K562 (cell line): Measurements from ENCODE around the gene HSF2. TPM values are rescaled to one million over a fixed set of nuclear protein-coding genes. Genes with fewer than 3 reads are reported as not detected.

Source experiments
- ATAC-seq: fragments of 200-7000 bp; cut with Tn5 transposase; 3 replicates; pipeline ENCODE4 v1.9.1; 2020; ENCODE audit warnings: moderate library complexity
- BruUV-seq: library from RNA; stranded (reverse); fragments of 400-500 nt; replicated peaks from 2 replicates; lab custom pipeline; 2021; lab: Mats Ljungman, UMichigan
- CTCF ChIA-PET: fragments of 300-600 bp; formaldehyde crosslinking; extraction: SDS; loops from one replicate; lab custom pipeline; 2021; ENCODE audit warnings: low intra/inter-chr PET ratio; lab: Yijun Ruan, JAX
- POLR2A ChIA-PET: fragments of 300-600, 350-650 bp; sonication (Branson Sonifier 250); formaldehyde crosslinking; extraction: SDS; loops from one replicate; lab custom pipeline; 2021; ENCODE audit warnings: antibody characterized with exemption, inconsistent platforms; lab: Yijun Ruan, JAX
- DNase-seq, 4 experiments: peaks; one replicate each; pipeline versions ENCODE4 v3.0.0 to v3.0.0-alpha.2; 2011 to 2018; ENCODE audit warnings: low spot score in 3 of 4, mixed read lengths in 3 of 4; ENCODE audit errors: extremely low read depth in 1 of 4
- FAIRE-seq: peaks from 2 replicates; lab custom pipeline; 2011; peaks lifted over from hg19 to GRCh38; lab: Jason Lieb, UNC
- H2AFZ ChIP-seq: 2 replicates; pipeline ENCODE4 v1.6.0; 2011; ENCODE audit warnings: low read depth, low read length, control low read depth, inconsistent platforms
- H3K27ac ChIP-seq: fragments of 200-600 bp; 3 replicates; pipeline ENCODE4 v1.8.0; 2011; ENCODE audit warnings: low read depth, mild to moderate bottlenecking, control low read depth, inconsistent platforms, low read length, moderate library complexity, mixed read lengths; ENCODE audit errors: extremely low read depth
- H3K27me3 ChIP-seq, 2 experiments: fragments of 300-600 bp in 1 of 2; 2 replicates in 1 of 2; 3 replicates in 1 of 2; pipeline versions ENCODE4 v1.6.0 to v1.8.0; 2011; ENCODE audit warnings: inconsistent platforms in 2 of 2, low read length in 2 of 2, mild to moderate bottlenecking in 1 of 2, mixed read lengths in 1 of 2, moderate library complexity in 1 of 2; ENCODE audit not compliant: control insufficient read depth in 2 of 2, insufficient read depth in 2 of 2
- H3K36me3 ChIP-seq: fragments of 300-600 bp; 3 replicates; pipeline ENCODE4 v1.8.0; 2011; ENCODE audit warnings: mild to moderate bottlenecking, low read length, inconsistent platforms; ENCODE audit not compliant: control insufficient read depth, insufficient read depth
- H3K4me1 ChIP-seq, 2 experiments: fragments of 200-600 bp in 1 of 2; replicated peaks in 1 of 2; 2 replicates in 1 of 2; 3 replicates in 1 of 2; pipeline versions ENCODE4 v1.5.1 to v1.8.0; 2011; ENCODE audit warnings: inconsistent platforms in 2 of 2, low read length in 2 of 2, mild to moderate bottlenecking in 1 of 2, mixed read lengths in 1 of 2, moderate library complexity in 1 of 2; ENCODE audit not compliant: control insufficient read depth in 2 of 2, insufficient read depth in 2 of 2
- H3K4me2 ChIP-seq: 2 replicates; pipeline ENCODE4 v1.6.1; 2011; ENCODE audit warnings: low read length, control low read depth, inconsistent platforms, mixed read lengths; ENCODE audit not compliant: insufficient read depth
- H3K4me3 ChIP-seq: fragments of 200-600 bp; sonication (generic), shearing (Covaris generic); 2 replicates; pipeline ENCODE4 v1.5.1; 2016; ENCODE audit warnings: control low read depth, inconsistent platforms
- H3K79me2 ChIP-seq: fragments of 200-600 bp; 3 replicates; pipeline ENCODE4 v1.8.0; 2011; ENCODE audit warnings: low read length, inconsistent platforms; ENCODE audit not compliant: control insufficient read depth, insufficient read depth
- H3K9ac ChIP-seq, 2 experiments: 2 replicates each; pipeline versions ENCODE4 v1.6.0 to v1.6.1; 2011; ENCODE audit warnings: low read depth in 2 of 2, low read length in 2 of 2, control low read depth in 1 of 2, inconsistent platforms in 1 of 2, mild to moderate bottlenecking in 1 of 2, mixed read lengths in 1 of 2; ENCODE audit not compliant: insufficient read depth in 1 of 2
- H3K9me1 ChIP-seq: one replicate; pipeline ENCODE4 v1.6.0; 2011; ENCODE audit warnings: inconsistent platforms, mild to moderate bottlenecking, low read length, moderate library complexity; ENCODE audit not compliant: control insufficient read depth, insufficient read depth
- H3K9me3 ChIP-seq: replicated peaks from 2 replicates; pipeline ENCODE4 v1.5.1; 2011; ENCODE audit warnings: low read depth, low read length, inconsistent platforms; ENCODE audit not compliant: control insufficient read depth, insufficient read depth
- H4K20me1 ChIP-seq: replicated peaks from 2 replicates; pipeline ENCODE4 v1.6.1; 2011; ENCODE audit warnings: low read length, inconsistent platforms, mixed read lengths; ENCODE audit not compliant: control insufficient read depth, insufficient read depth
- ARID2 ChIP-seq: fragments of 450-650 bp; IDR thresholded peaks from 2 replicates; pipeline ENCODE4 v1.6.1; 2017; ENCODE audit warnings: antibody characterized with exemption, mild to moderate bottlenecking
- CHD2 ChIP-seq: IDR thresholded peaks from 2 replicates; pipeline ENCODE4 v1.6.1; 2011; ENCODE audit warnings: low read depth, low read length
- DDX20 ChIP-seq: fragments of 450-650 bp; IDR thresholded peaks from 2 replicates; pipeline ENCODE4 v1.6.1; 2016; ENCODE audit warnings: missing genetic modification characterization, low read depth, mild to moderate bottlenecking, missing compliant biosample characterization, moderate library complexity
- RBFOX2 ChIP-seq: fragments of 200-400 bp; formaldehyde crosslinking; IDR thresholded peaks from 2 replicates; pipeline ENCODE4 v1.6.1; 2017; ENCODE audit warnings: low read depth, mild to moderate bottlenecking, low read length, moderate library complexity
- ZNF133 ChIP-seq: fragments of 250-450 bp; sonication (Bioruptor Pico); IDR thresholded peaks from 2 replicates; pipeline ENCODE4 v1.4.0; 2020; ENCODE audit warnings: mild to moderate bottlenecking
- WGBS: fragments of 100-300 bp; shearing (Covaris generic); methylation state at CpG from one replicate; pipeline ENCODE4 v1.1.6; 2016; ENCODE audit warnings: low coverage, mixed read lengths; ENCODE audit not compliant: insufficient coverage; ENCODE audit errors: missing lambda C conversion rate; 5-methylcytosine and 5-hydroxymethylcytosine counted together
- in situ Hi-C: fragments of 300-500 bp; cut with MboI; formaldehyde crosslinking; loops from 4 replicates; pipeline ENCODE4 v1.15.0; 2018; ENCODE audit warnings: inconsistent platforms, mixed read lengths
- intact Hi-C: fragments of 100-400 bp; cut with micrococcal nuclease; formaldehyde crosslinking; loops from 2 replicates; pipeline ENCODE4 v1.14.2; 2022
- polyA plus RNA-seq, 8 experiments: library from polyadenylated mRNA; depleted of rRNA in 4 of 8; stranded (reverse) in 5 of 8; unstranded in 3 of 8; fragments of >200 nt; fragmentation: Nextera tagmentation in 2 of 8; fragmentation: Illumina TruSeq in 1 of 8; extraction: Ambion mirVana in 2 of 8; extraction: Trizol in 1 of 8; gene quantifications; 2 replicates each; pipeline versions ENCODE4 v1.2.1 to v1.2.3, GENCODE V29; 2011 to 2014; ENCODE audit warnings: inconsistent platforms in 1 of 8, missing spikeins in 1 of 8
- total RNA-seq, 7 experiments: library from RNA; depleted of rRNA in 6 of 7; stranded (reverse); fragments of >200 nt in 6 of 7; fragmentation: Illumina TruSeq in 2 of 7; extraction: Trizol in 2 of 7; gene quantifications; 2 replicates each; pipeline versions ENCODE4 v1.2.1 to v1.2.3, GENCODE V29; 2011 to 2021; ENCODE audit warnings: low replicate concordance in 1 of 7
- TF ChIP-seq, protein P1 (sequence below): fragments of 450-650 bp; formaldehyde crosslinking; IDR thresholded peaks from 2 replicates; pipeline ENCODE4 v1.4.0; 2020; ENCODE audit warnings: mild to moderate bottlenecking
- TF ChIP-seq, protein P2 (sequence below), 3 experiments: fragments of 200-800 bp in 1 of 3; fragments of 250-450 bp in 1 of 3; fragments of 450-650 bp in 1 of 3; sonication (Bioruptor Pico) in 1 of 3; sonication (Bioruptor generic) in 1 of 3; formaldehyde crosslinking in 1 of 3; IDR thresholded peaks; 2 replicates each; pipeline versions ENCODE4 v1.6.1 to v1.8.0; 2016 to 2022; ENCODE audit warnings: mild to moderate bottlenecking in 2 of 3, missing genetic modification characterization in 2 of 3, missing compliant biosample characterization in 1 of 3, moderate library complexity in 1 of 3
- TF ChIP-seq, protein P3 (sequence below): fragments of 450-650 bp; IDR thresholded peaks from 2 replicates; pipeline ENCODE4 v1.6.1; 2016; ENCODE audit warnings: mild to moderate bottlenecking

The HSF2 gene
- total and polyA plus RNA-seq, 9 of the 15 experiments (the other 6 are each of a cell fraction or from before 2014, with no cell fraction given): 19.1 to 73.1 (median 29.2) TPM

DNA sequence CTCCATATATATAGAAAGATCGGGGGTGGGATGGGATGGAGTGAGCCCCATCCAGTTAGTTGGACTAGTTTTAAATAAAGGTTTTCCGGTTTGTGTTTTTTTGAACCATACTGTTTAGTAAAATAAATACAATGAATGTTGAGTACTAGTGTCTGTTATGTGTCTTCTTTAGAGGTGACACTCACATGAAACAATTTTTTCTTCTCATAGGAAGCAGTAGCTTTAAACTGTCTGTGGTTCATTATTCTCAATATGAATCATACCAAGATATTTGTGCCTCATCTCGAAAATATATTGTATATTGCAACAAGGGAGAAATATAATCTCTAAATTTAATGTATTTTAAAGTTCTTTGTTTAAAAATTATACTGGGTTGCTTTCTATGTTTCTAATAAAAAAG is 33.4 kb downstream of the HSF2 start:
- Histone ChIP-seq H3K36me3 (peaks cover 74% of the 10 kb centered on the region), H3K79me2 (no peaks in the 10 kb centered on the region; the same call in 2 of the 3 replicates), H3K9me3 (0 out of 2 replicates have a peak, but pooled peaks cover 2% of the 10 kb centered on the region), H3K4me1 (no peaks in the 10 kb centered on the region; a peak in 1 of 5 replicates), H3K27ac (no peak overlapping the region), H3K9me1 (no peaks in the 10 kb centered on the region), H3K27me3 (no peaks in the 10 kb centered on the region), H3K4me2 (no peak overlapping the region), H2AFZ (no peak overlapping the region), H3K9ac (no peak overlapping the region), H3K4me3 (no peak overlapping the region), H4K20me1 (no peaks in the 10 kb centered on the region)
- ATAC-seq: no peak
- FAIRE-seq: no peak
- intact Hi-C loops (loop anchor here (5.0 kb wide), 1 partner anchor 51 kb away; no protein-coding TSS in a partner anchor), in situ Hi-C loops (no loop called here)
- WGBS: 95% methylated on average over 3 of the region's 3 CpGs
- ChIA-PET POLR2A (no interaction called here), CTCF (no interaction called here)
- DNase-seq: no peak
- TF ChIP-seq, protein P1, sequence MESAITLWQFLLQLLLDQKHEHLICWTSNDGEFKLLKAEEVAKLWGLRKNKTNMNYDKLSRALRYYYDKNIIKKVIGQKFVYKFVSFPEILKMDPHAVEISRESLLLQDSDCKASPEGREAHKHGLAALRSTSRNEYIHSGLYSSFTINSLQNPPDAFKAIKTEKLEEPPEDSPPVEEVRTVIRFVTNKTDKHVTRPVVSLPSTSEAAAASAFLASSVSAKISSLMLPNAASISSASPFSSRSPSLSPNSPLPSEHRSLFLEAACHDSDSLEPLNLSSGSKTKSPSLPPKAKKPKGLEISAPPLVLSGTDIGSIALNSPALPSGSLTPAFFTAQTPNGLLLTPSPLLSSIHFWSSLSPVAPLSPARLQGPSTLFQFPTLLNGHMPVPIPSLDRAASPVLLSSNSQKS: no peak
- no peak for TF ChIP-seq RBFOX2
- TF ChIP-seq CHD2: no peak
- TF ChIP-seq ARID2: no peak
- TF ChIP-seq ZNF133 (CRISPR knock-in tag): no peak
- no peak for TF ChIP-seq DDX20 (tag)
- TF ChIP-seq, protein P2, sequence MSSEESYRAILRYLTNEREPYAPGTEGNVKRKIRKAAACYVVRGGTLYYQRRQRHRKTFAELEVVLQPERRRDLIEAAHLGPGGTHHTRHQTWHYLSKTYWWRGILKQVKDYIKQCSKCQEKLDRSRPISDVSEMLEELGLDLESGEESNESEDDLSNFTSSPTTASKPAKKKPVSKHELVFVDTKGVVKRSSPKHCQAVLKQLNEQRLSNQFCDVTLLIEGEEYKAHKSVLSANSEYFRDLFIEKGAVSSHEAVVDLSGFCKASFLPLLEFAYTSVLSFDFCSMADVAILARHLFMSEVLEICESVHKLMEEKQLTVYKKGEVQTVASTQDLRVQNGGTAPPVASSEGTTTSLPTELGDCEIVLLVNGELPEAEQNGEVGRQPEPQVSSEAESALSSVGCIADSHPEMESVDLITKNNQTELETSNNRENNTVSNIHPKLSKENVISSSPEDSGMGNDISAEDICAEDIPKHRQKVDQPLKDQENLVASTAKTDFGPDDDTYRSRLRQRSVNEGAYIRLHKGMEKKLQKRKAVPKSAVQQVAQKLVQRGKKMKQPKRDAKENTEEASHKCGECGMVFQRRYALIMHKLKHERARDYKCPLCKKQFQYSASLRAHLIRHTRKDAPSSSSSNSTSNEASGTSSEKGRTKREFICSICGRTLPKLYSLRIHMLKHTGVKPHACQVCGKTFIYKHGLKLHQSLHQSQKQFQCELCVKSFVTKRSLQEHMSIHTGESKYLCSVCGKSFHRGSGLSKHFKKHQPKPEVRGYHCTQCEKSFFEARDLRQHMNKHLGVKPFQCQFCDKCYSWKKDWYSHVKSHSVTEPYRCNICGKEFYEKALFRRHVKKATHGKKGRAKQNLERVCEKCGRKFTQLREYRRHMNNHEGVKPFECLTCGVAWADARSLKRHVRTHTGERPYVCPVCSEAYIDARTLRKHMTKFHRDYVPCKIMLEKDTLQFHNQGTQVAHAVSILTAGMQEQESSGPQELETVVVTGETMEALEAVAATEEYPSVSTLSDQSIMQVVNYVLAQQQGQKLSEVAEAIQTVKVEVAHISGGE (CRISPR knock-in tag; IDR thresholded peaks at IDR 0.05): no peak
- TF ChIP-seq, protein P3, sequence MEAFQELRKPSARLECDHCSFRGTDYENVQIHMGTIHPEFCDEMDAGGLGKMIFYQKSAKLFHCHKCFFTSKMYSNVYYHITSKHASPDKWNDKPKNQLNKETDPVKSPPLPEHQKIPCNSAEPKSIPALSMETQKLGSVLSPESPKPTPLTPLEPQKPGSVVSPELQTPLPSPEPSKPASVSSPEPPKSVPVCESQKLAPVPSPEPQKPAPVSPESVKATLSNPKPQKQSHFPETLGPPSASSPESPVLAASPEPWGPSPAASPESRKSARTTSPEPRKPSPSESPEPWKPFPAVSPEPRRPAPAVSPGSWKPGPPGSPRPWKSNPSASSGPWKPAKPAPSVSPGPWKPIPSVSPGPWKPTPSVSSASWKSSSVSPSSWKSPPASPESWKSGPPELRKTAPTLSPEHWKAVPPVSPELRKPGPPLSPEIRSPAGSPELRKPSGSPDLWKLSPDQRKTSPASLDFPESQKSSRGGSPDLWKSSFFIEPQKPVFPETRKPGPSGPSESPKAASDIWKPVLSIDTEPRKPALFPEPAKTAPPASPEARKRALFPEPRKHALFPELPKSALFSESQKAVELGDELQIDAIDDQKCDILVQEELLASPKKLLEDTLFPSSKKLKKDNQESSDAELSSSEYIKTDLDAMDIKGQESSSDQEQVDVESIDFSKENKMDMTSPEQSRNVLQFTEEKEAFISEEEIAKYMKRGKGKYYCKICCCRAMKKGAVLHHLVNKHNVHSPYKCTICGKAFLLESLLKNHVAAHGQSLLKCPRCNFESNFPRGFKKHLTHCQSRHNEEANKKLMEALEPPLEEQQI: no peak
- BruUV-seq: no TSS peak
